ENCODE results near the gene GNL3L.
"Not testable (repeated sequence)": the region's sequence is repeated elsewhere in the genome, so short reads cannot be mapped to it uniquely, and the experiment has no call there.

The GNL3L gene

DNA sequence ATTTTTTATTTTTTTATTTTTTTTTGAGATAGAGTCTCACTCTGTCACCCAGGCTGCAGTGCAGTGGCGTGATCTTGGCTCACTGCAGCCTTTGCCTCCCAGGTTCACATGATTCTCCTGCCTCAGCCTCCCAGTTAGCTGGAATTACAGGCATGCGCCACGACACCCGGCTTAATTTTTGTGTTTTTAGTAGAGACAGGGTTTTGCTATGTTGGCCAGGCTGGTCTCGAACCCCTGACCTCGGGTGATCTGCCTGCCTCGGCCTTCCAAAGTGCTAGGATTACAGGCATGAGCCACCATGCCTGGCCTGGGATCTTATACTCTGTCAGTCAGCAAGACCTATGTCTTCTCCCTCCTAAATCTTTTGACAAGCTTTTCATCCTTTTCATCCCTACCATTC is 25.0 kb downstream of the GNL3L start:
- not testable (repeated sequence) for DNase-seq (ENCODE audit: low read depth)

DNA sequence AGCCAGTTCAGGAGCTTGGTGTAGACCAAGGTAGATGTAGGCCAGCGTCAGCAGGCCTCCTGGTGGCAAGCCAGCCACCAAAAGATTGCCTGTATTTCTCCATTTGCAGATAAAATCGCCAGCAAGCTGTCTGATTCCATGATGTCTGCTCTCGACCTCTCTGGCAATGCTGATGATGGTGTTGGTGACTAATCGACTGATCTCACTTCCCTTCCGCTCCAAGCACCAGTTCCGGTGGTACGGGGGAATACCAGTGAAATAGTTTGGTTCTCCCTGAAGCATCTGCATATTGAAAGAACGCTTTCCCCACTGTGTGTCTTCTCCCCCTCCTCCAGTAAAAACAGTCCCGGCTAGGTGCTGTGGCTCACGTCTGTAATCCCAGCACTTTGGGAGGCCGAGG is 30.4 kb downstream of the GNL3L start:
- DNase-seq (ENCODE audit: low read depth), result no peak

DNA sequence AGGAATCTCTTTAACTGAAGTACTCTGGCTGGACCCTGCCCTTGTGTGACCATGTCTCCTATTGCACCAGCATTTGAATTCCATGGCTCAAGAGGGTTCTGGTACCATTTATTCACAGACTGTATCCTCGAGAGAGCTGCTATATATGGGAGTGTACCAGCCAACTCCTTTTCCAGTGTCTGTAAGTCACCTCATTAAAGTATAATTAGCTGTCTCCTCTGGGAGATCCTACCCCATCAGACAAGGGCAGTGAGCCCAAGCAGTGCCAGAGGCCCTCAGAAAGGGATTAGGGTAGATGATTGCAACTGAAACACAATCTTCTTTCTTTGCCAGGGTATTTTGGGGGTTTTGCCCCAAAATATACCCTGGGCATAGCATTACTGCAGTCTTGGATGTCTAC is 31.6 kb downstream of the GNL3L start:
- no peak for DNase-seq (ENCODE audit: low read depth)

DNA sequence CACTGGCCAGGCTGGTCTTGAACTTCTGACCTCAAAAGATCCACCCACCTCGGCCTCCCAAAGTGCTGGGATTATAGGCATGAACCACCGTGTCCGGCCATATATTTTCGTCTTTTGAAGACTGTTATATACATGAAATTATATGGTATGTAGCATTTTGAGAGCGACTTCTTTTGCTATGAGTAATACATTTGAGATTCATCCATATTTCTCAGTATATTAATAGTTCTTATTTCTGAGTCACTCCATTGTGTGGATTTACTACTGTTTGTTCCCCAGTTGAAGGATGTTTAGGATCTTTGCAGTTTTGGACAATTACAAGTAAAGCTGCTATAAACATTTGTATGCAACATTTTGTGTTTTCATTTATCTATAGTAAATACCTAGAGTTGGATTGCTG is 34.9 kb downstream of the GNL3L start:
- DNase-seq (ENCODE audit: low read depth), result peak; percentile 5

DNA sequence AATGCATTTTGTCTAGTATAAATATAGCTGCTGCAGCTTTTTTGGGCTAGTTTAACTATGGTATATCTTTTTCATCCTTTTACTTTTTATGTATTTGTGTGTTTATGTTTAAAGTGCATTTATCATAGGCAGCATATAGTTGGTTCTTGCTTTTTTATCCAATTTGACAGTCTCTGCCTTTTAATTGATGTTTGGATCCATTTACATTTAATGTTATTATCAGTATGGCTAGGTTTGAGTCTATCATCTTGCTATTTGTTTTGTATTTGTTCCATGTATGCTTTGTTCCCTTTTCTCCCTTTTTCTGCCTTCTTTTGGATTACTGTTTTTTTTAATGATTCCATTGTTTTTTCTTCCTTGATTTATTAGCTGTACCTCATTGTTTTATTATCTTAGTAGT is 40.3 kb downstream of the GNL3L start:
- no peak for DNase-seq (ENCODE audit: low read depth)

DNA sequence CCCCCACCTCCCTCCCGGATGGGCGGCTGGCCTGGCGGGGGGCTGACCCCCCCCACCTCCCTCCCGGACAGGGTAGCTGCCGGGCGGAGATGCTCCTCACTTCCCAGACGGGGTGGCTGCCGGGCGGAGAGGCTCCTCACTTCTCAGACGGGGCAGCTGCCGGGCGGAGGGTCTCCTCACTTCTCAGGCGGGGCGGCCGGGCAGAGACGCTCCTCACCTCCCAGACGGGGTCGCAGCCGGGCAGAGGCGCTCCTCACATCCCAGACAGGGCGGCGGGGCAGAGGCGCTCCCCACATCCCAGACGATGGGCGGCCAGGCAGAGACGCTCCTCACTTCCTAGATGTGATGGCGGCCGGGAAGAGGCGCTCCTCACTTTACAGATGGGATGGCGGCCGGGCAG is 42.6 kb downstream of the GNL3L start:
- not testable (repeated sequence) for DNase-seq (ENCODE audit: low read depth)

DNA sequence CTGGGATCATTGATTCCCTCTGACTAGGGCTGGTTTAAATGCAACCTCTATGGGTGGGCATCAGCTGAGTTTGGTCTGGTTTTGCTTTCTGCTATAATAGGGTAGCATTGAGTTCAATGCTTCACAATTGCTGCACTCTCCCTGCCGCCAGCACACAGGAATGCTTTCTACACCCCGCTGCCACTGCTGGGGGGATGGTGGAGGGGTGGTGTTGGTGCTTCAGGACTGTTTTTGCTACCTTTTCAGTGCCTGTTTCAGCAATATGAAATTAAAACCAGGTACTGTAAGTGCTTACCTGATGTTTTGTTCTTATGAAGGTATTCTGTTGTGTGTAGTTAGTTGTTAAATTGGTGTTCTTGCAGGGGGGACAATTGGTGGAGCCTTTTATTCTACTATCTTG is 67.7 kb downstream of the GNL3L start:
- DNase-seq (ENCODE audit: low read depth), result no peak

DNA sequence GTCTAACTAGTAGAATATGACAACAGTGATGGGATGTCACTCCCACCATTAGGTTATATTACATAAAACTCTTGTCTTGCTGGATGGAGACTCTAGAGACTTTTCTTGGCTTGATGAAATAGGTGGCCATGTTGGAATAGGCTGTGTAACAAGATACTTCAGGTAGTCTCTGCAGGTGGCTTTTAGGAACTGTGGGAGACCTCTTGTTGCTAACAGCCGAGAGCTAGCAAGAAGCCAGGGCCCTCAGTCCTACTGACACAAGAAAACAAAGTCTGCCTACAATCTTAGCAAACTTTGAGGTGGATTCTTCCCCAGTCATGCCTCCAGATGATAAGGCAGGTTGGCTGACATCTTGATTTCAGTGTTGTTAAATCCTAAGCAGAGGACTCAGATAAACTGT is 72.5 kb downstream of the GNL3L start:
- DNase-seq (ENCODE audit: low read depth), result no peak
